ENCODE measurements around the gene EPN2.
A peak's percentile ranks its signal among the peaks of the same experiment; 100 is the strongest.

Gene EPN2

DNA sequence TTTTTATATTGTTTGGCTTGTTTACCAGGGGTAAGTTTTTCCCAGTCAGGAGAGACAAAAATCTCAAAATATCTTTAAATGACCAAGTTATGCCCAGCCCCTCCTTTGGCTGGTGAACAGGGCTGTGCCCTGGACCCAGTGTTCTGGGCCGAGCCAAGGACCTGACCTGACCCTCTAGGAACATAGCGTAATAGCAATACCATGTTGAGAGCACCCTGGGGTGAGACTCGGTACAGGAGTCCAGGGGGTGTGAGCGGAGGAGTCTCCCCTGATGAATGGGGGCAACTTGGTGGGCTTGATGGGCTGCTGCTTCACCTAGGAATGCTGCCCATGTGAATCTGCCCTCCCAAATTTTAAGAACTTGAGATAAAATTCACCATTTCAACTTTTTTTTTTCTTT is 77.9 kb downstream of the EPN2 start:
- no peak for TF ChIP-seq TAF1 (IDR thresholded peaks at IDR 0.05; ENCODE audit: borderline replicate concordance, insufficient read depth, low read length)
- TF ChIP-seq REST (IDR thresholded peaks at IDR 0.05; ENCODE audit: insufficient read depth in 1 of 2, low read depth in 2 of 2, low read length in 2 of 2): no peak
- no peak for TF ChIP-seq SIN3A (IDR thresholded peaks at IDR 0.05; ENCODE audit: borderline replicate concordance, insufficient read depth, low read length)
- TF ChIP-seq FOXP2 (optimal IDR thresholded peaks at IDR 0.05; ENCODE audit: borderline replicate concordance, extremely low read depth, extremely low read length, insufficient read depth): no peak
- TF ChIP-seq POLR2AphosphoS5 (IDR thresholded peaks at IDR 0.05; ENCODE audit: low read depth, low read length): no peak

- TF ChIP-seq TAF1 (IDR thresholded peaks at IDR 0.05; ENCODE audit: borderline replicate concordance, insufficient read depth, low read length): no peak
- no peak for TF ChIP-seq SIN3A (IDR thresholded peaks at IDR 0.05; ENCODE audit: borderline replicate concordance, insufficient read depth, low read length)
- TF ChIP-seq POLR2AphosphoS5 (IDR thresholded peaks at IDR 0.05; ENCODE audit: low read depth, low read length): no peak
- no peak for TF ChIP-seq FOXP2 (optimal IDR thresholded peaks at IDR 0.05; ENCODE audit: borderline replicate concordance, extremely low read depth, extremely low read length, insufficient read depth)
- TF ChIP-seq REST (IDR thresholded peaks at IDR 0.05; ENCODE audit: insufficient read depth in 1 of 2, low read depth in 2 of 2, low read length in 2 of 2): no peak
These were observed 79.7 kb downstream of the EPN2 start for GRCh38 chr17:19316761-19317358.

- TF ChIP-seq FOXP2 (optimal IDR thresholded peaks at IDR 0.05; ENCODE audit: borderline replicate concordance, extremely low read depth, extremely low read length, insufficient read depth) (peak; percentile 98), SIN3A (IDR thresholded peaks at IDR 0.05; ENCODE audit: borderline replicate concordance, insufficient read depth, low read length) (no peak), TAF1 (IDR thresholded peaks at IDR 0.05; ENCODE audit: borderline replicate concordance, insufficient read depth, low read length) (no peak)
These were observed 80.4 kb downstream of the EPN2 start for GRCh38 chr17:19317359-19318095.

- TF ChIP-seq POLR2AphosphoS5 (IDR thresholded peaks at IDR 0.05; ENCODE audit: low read depth, low read length) (no peak), TAF1 (IDR thresholded peaks at IDR 0.05; ENCODE audit: borderline replicate concordance, insufficient read depth, low read length) (no peak), SIN3A (IDR thresholded peaks at IDR 0.05; ENCODE audit: borderline replicate concordance, insufficient read depth, low read length) (no peak), FOXP2 (optimal IDR thresholded peaks at IDR 0.05; ENCODE audit: borderline replicate concordance, extremely low read depth, extremely low read length, insufficient read depth) (no peak), REST (IDR thresholded peaks at IDR 0.05; ENCODE audit: insufficient read depth in 1 of 2, low read depth in 2 of 2, low read length in 2 of 2) (no peak)
These were observed 81.4 kb downstream of the EPN2 start for GRCh38 chr17:19318611-19319010.

- no peak for TF ChIP-seq REST (IDR thresholded peaks at IDR 0.05; ENCODE audit: insufficient read depth in 1 of 2, low read depth in 2 of 2, low read length in 2 of 2)
- no peak for TF ChIP-seq TAF1 (IDR thresholded peaks at IDR 0.05; ENCODE audit: borderline replicate concordance, insufficient read depth, low read length)
- no peak for TF ChIP-seq POLR2AphosphoS5 (IDR thresholded peaks at IDR 0.05; ENCODE audit: low read depth, low read length)
- TF ChIP-seq SIN3A (IDR thresholded peaks at IDR 0.05; ENCODE audit: borderline replicate concordance, insufficient read depth, low read length): no peak
These were observed 82.8 kb downstream of the EPN2 start for GRCh38 chr17:19319771-19320505.
